ENCODE measurements around the gene PIGH.

DNA sequence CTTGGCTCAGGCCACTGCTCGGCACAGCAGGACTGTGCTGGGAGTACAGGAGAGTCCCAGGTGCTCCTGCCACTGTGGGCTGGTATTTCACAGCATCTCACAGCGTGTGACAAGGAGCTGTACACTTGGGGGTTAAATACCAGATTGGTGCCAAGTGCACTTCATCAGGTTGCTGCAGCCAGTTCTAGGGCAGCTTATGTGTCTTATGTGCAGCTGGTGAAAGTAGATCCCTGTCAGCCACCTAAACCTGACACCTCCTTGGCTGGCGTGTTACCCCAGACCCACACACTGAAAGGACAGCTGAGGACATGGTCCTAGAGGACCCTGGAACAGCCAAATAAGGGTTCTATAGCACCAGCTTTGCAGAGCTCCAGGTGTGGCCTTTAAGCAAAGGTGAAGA lies 48.1 kb downstream of the PIGH start:
- TF ChIP-seq POLR2A (IDR thresholded peaks at IDR 0.05): no peak
- TF ChIP-seq, protein P1, sequence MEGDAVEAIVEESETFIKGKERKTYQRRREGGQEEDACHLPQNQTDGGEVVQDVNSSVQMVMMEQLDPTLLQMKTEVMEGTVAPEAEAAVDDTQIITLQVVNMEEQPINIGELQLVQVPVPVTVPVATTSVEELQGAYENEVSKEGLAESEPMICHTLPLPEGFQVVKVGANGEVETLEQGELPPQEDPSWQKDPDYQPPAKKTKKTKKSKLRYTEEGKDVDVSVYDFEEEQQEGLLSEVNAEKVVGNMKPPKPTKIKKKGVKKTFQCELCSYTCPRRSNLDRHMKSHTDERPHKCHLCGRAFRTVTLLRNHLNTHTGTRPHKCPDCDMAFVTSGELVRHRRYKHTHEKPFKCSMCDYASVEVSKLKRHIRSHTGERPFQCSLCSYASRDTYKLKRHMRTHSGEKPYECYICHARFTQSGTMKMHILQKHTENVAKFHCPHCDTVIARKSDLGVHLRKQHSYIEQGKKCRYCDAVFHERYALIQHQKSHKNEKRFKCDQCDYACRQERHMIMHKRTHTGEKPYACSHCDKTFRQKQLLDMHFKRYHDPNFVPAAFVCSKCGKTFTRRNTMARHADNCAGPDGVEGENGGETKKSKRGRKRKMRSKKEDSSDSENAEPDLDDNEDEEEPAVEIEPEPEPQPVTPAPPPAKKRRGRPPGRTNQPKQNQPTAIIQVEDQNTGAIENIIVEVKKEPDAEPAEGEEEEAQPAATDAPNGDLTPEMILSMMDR (IDR thresholded peaks at IDR 0.05): no peak

Measured in tibial nerve (tissue), 3 donors.